Mammary epithelial cell (primary cell): ENCODE measurements around the gene SLC36A3.

ENCODE experiments used
- CTCF ChIP-seq, 2 donors: IDR thresholded peaks in 1 of 2; conservative IDR thresholded peaks in 1 of 2; 2 replicates each; pipeline ENCODE4 v1.5.1; 2011 to 2012; ENCODE audit warnings: inconsistent platforms in 2 of 2, low read length in 2 of 2, mild to moderate bottlenecking in 2 of 2, control low read depth in 1 of 2, low read depth in 1 of 2; ENCODE audit not compliant: insufficient read depth in 1 of 2; ENCODE audit errors: extremely low read depth in 1 of 2
- EZH2 ChIP-seq: IDR thresholded peaks from 2 replicates; pipeline ENCODE4 v1.6.1; 2012; ENCODE audit warnings: low read length, inconsistent platforms, borderline replicate concordance

- TF ChIP-seq CTCF (conservative IDR thresholded peaks at IDR 0.05 in 1 of 2, IDR thresholded peaks at IDR 0.05 in 1 of 2; ENCODE audit: extremely low read depth in 1 of 2, insufficient read depth in 1 of 2, low read depth in 1 of 2, low read length in 2 of 2) (no peak), EZH2 (no peak)
These were observed 43.8 kb upstream of the SLC36A3 start, which contains the start of gene SLC36A2 for GRCh38 chr5:151347369-151347768.
